EL (cell line): ENCODE measurements around the gene DAAM1.

Experiments
- DNase-seq: peaks from one replicate; pipeline ENCODE4 v3.0.0-alpha.2; 2016

Gene DAAM1

DNA sequence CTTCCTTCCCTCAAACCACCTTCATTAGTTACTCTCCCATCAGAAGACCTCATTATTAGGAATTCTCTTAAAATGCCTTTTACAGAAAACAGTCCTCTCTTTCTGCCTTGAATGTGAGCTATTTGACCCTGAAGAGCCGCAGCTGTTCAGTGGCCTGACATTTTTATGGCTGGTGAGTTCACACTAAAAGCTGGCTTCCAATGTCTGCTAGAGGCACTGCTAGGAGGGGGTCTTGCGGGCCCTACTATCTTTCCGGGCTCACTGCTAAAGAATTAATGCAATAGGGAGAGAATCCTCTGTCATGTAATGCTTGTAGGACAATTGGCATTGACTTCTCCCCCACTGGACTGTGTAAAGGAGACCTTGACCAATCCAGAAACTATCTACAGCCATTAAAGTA is 189.0 kb downstream of the DAAM1 start:
- DNase-seq, result no peak

DNA sequence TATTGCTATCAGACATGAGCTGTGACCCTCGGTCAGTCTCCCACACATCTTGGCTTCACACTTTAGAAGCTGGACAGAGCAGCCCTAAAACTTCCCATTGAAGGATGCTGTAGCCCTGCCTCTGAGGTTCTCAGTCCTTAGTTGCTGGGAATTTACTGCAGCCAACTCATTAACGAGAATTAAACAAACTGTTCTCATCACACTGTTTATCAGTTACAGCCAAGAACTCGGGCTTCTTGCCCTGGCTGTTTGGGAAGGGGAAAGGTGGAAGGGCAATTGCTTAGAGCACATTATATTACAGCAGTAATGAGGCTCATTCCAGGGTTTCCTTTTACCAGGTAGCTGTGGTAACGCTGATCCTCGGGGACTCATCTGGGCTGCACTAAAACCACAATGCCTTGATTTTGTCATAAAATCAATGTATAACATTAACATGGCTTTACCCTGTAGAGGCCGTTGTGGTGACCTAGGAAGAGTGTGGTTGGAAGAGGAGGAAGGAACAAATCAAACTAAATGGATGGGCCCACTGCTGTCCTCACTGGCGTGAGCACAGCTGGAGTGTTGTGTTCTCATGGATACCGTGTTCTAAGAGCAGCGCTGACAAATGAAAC is 189.6 kb downstream of the DAAM1 start:
- DNase-seq, result no peak

DNA sequence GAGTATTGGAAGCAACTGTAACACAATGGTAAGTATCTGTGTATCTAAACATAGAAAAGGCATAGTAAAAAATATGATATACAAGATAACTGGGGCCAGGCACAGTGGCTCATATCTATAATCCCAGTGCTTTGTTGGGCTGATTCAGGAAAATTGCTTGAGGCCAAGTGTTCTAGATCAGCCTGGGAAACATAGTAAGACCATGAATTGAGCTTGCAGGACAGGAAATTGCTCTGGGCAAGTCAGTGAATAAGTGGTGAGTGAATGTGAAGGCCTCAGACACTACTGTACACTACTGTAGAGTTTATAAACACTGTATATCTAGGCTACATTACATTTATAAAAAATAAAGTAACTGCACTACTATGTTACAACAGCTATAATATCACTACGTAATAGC is 201.5 kb downstream of the DAAM1 start:
- DNase-seq, result peak; percentile 14

DNA sequence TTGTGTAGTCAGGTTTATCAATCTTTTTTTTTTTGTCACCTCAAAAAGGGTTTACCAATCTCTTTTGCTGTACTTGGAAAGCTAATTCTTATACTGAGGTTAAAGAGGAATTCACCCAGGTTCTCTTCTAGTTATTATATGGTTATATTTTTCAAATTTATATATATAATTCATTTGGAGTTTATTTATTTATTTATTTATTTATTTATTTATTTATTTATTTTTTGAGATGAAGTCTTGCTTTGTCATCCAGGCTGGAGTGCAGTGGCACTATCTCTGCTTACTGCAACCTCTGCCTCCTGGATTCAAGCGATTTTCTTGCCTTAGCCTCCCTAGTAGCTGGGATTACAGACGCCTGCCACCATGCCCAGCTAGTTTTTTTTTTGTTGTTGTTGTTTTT is 202.9 kb downstream of the DAAM1 start:
- no peak for DNase-seq

DNA sequence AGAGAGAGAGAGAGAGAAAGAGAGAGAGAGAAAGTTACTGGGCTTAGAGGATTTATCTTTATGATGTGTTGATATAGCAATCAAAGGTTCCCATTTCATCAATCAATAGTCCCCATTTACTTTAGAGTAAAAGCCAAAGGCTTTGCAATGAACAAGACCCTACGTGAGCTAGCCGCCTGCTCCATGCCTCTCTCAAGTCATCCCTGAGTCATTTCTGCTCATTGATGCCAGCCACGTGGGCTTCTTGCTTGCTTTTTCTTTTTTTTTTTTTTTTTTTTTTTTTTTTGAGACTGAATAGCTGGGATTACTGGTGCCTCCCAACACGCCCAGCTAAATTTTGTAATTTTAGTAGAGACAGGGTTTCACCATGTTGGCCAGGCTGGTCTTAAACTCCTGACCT is 205.8 kb downstream of the DAAM1 start:
- no peak for DNase-seq

DNA sequence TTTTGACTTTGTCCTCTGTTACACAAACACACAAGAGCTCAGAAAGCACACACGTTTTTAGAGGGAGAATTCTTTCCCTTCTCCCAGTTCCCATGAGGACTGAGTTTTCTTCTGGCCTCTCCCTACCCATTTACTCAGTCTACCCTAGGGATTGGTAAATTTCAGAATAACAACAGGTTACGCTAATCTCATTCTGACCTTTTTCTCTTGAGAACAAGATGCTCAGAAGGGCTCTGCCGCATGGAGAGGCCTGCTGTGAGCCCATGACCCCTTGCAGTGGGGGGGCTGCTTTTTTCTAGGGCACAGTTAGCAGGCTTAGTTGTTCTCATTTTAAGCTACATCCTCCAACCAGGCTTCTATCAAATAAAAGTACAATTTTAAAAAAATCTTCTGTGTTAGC is 207.2 kb downstream of the DAAM1 start:
- no peak for DNase-seq

DNA sequence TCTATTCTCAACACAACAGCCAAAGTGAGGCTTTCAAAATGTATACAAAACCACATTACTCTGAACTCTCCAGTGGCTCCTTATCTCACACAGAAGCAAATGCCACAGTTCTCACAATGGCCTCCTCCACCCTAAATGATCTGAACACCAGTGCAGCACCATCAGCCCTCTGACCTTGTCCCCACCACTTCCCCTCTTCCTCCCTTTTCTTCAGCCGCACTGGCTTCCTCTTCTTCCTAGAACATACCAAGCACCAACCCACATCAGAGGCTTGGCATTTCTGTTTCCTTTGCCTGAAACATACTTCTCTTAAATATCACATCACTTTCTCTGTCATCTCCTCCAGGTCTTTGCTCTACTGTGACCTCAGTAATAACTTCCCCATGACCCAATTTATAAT is 210.4 kb downstream of the DAAM1 start:
- DNase-seq, result no peak

DNA sequence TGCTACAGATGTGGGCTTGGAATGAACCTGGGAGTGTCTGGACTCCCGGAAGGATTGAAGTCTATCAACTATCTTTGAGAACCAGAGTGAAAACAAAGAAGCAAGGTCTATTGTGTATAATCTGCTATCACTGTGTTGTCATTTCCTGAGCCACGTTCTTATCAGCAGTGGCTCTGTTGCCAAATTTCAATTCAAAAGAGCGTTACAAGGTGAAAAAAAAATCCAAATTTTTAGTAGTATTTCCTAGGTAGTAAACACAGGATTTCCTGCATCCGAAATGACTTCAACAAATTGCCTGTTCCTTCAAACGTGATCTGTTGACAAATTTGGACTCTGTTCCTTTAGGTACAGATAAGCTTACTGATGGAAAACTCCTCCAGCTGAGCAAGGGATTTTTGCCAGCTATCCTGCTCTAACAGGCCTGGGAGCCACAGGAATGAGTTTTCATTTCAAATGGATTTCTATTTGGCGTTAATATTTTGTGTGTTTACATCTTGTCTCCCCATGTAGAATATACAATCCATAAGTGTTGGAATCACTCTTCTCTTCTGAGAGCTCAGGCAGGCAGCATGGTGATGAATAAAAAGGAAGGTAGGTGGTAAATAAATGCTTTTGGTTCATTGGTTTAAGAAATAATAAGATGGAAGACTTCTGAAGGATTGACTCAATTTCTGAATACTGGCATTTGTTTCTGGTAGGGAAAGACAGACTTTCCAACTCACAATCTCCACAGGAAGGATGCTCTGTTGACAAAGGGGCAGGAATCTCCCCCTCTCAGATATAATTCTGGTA is 218.2 kb downstream of the DAAM1 start:
- DNase-seq, result peak; percentile 5

DNA sequence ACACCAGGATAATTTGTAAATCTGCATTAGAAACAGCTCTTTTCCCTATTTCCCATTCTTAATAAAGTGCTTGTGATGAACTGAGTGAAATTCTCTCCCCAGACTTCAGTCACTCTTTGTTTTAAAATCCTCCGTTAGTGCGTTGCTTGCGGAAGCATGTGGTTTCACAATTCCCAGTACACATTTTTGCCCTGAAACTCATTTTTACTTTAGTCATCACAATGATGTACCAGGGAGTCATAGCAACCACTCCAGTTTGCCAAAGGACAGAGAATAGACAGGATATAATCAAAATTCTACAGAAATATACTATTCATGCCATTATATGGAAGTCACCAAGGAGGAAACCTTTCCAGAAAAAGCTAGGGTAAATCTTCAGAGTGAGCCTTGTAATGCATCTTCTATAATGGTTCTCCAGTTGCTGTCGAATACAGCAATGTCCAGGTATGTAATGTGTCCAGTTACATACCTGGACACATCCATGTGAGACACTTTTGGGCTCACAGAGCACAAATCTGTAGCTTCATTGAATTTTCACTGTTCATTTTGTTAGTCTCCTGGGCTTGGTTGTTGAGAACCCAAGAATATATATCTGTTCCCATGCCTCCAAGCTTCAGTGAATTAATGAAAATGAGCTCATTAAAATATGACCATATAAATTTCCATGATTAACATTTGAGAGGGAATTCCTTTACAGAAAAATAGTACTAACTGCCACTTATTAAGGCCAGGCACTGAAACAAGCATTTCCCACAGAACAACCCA is 219.0 kb downstream of the DAAM1 start:
- peak; percentile 86 for DNase-seq

DNA sequence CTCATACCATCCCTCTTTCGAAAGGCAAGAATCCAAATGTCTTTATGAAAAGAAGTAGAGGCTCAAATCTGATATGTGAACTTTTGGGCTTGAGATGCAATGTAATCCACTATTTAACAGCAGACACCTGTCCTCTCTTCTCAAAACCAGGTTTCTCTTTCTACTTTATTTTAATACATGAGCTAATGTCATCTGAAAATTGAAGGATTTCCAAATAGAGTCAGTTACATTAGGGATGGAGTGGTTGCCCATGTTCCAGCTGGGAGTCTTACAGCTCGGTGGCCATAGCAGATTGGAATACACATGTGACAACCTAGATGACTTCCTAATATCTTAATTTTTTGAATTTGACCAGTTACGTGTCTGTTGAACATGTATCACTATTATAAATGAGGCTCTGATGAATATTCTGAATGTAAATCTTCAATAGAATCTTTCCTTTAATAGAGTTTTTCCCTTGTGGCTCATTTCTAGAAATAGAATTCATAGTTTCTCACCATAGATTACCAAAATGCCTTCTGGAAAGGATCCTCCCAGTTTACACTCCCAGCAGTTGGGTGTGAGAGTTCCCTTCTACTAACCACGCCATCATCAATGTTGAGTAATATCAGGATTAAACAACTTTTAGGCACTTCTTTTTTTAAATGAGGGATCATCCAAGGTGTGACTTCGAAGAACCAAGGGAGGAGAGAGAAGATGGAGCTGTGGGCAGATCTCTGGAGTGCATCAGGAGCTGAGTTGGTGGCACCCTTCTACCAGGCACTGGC is 227.6 kb downstream of the DAAM1 start:
- no peak for DNase-seq

DNA sequence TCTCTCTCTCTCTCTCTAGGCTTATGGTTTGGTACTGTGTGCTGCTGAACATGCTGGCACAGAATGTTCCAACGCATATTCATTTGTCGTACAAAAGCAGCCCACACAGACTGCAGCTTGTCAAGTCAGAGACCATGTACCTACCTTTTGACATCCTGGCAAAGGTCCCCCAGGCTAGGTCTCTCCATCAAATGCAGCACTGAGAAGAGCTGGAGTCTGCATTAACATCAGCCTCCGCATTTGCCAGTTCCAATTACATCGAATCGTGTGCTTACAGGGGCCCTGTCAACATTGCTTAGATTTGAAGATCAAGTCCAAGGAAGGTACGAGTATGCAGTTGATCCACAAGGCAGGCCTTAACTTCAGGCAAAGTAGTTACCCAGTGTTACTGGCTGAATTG is 228.8 kb downstream of the DAAM1 start:
- DNase-seq, result no peak

DNA sequence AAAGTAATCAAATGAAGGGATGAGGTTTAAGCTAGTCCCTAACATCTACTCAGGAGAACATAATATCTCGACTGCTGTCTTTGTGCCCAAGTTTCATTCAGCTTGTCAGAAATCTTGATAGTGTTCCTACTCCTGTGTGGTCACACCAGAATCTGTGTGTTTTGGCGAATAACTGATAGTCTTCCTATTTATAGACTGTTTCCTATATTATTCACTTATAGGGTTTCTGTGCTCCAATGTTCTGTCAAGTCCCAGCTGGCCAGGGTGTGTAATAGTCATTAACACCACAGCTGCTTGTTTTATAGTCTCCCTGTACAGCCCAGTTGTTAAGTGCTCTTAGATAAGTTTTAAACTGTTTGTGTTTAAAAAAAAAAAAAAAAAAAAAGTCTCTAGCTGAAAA is 230.8 kb downstream of the DAAM1 start:
- DNase-seq, result no peak
